Measurements from ENCODE around the gene EPSTI1.

The EPSTI1 gene

GRCh38 chr13:42906257-42906656 is 85.8 kb downstream of the EPSTI1 start:
- no peak for FAIRE-seq

GRCh38 chr13:42905579-42905978 is 86.5 kb downstream of the EPSTI1 start:
- no peak for DNase-seq (ENCODE audit: insufficient read length, low spot score)
- FAIRE-seq: no peak

More at GRCh38 chr13:42906257-42906656, 85.8 kb downstream of the EPSTI1 start:
- DNase-seq (ENCODE audit: insufficient read length, low spot score): no peak

GRCh38 chr13:42899266-42899665 is 92.8 kb downstream of the EPSTI1 start:
- FAIRE-seq (peak; percentile 51), DNase-seq (ENCODE audit: insufficient read length, low spot score) (no peak)

GRCh38 chr13:42895776-42896175 is 96.3 kb downstream of the EPSTI1 start:
- FAIRE-seq: no peak
- DNase-seq (ENCODE audit: insufficient read length, low spot score): no peak

- DNase-seq (ENCODE audit: insufficient read length, low spot score): no peak
- no peak for FAIRE-seq
Measured at GRCh38 chr13:42894765-42895243, 97.2 kb downstream of the EPSTI1 start.

- FAIRE-seq (no peak), DNase-seq (ENCODE audit: insufficient read length, low spot score) (no peak)
Measured at GRCh38 chr13:42893214-42893671, 98.8 kb downstream of the EPSTI1 start.

- no peak for DNase-seq (ENCODE audit: insufficient read length, low spot score)
Measured at GRCh38 chr13:42892760-42893159, 99.3 kb downstream of the EPSTI1 start.

GRCh38 chr13:42891591-42891990 is 100.5 kb downstream of the EPSTI1 start:
- no peak for FAIRE-seq

More at GRCh38 chr13:42892760-42893159, 99.3 kb downstream of the EPSTI1 start:
- no peak for FAIRE-seq

GRCh38 chr13:42885325-42885724 is 106.7 kb downstream of the EPSTI1 start:
- DNase-seq (ENCODE audit: insufficient read length, low spot score) (no peak), FAIRE-seq (no peak)

More at GRCh38 chr13:42891591-42891990, 100.5 kb downstream of the EPSTI1 start:
- DNase-seq (ENCODE audit: insufficient read length, low spot score): no peak

- FAIRE-seq: no peak
Measured at GRCh38 chr13:42883771-42884467, 108.1 kb downstream of the EPSTI1 start.

GRCh38 chr13:42883142-42883541 is 108.9 kb downstream of the EPSTI1 start:
- DNase-seq (ENCODE audit: insufficient read length, low spot score): no peak
- FAIRE-seq: no peak

More at GRCh38 chr13:42883771-42884467, 108.1 kb downstream of the EPSTI1 start:
- no peak for DNase-seq (ENCODE audit: insufficient read length, low spot score)

- no peak for DNase-seq (ENCODE audit: insufficient read length, low spot score)
- FAIRE-seq: no peak
Measured at GRCh38 chr13:42880056-42880605, 111.9 kb downstream of the EPSTI1 start.

GRCh38 chr13:42878721-42879120 is 113.3 kb downstream of the EPSTI1 start:
- DNase-seq (ENCODE audit: insufficient read length, low spot score) (no peak), FAIRE-seq (no peak)

GRCh38 chr13:42876887-42877545 is 115.0 kb downstream of the EPSTI1 start:
- no peak for DNase-seq (ENCODE audit: insufficient read length, low spot score)
- peak; percentile 8 for FAIRE-seq

GRCh38 chr13:42876270-42876714 is 115.7 kb downstream of the EPSTI1 start:
- peak; percentile 56 for DNase-seq (ENCODE audit: insufficient read length, low spot score)
- FAIRE-seq: peak; percentile 95

- FAIRE-seq: no peak
- no peak for DNase-seq (ENCODE audit: insufficient read length, low spot score)
Measured at GRCh38 chr13:42875475-42876269, 116.4 kb downstream of the EPSTI1 start.

- no peak for FAIRE-seq
- DNase-seq (ENCODE audit: insufficient read length, low spot score): no peak
Measured at GRCh38 chr13:42874221-42874620, 117.8 kb downstream of the EPSTI1 start.

GRCh38 chr13:42873081-42873480 is 119.0 kb downstream of the EPSTI1 start:
- no peak for FAIRE-seq
- DNase-seq (ENCODE audit: insufficient read length, low spot score): no peak

- FAIRE-seq: no peak
- DNase-seq (ENCODE audit: insufficient read length, low spot score): no peak
Measured at GRCh38 chr13:42867232-42867631, 124.8 kb downstream of the EPSTI1 start.

GRCh38 chr13:42865768-42866102 is 126.3 kb downstream of the EPSTI1 start:
- no peak for FAIRE-seq

More at GRCh38 chr13:42865768-42866102, 126.3 kb downstream of the EPSTI1 start:
- no peak for DNase-seq (ENCODE audit: insufficient read length, low spot score)
